Hypothalamus (tissue), 51 donors: ENCODE measurements around the gene GATAD2A.
A peak's percentile ranks its signal among the peaks of the same experiment; 100 is the strongest.

Experiments used
- DNase-seq, 51 donors: peaks; one replicate each; lab custom pipeline; 2025; lab: John Stamatoyannopoulos, UW

The GATAD2A gene

GRCh38 chr19:19420570-19421298 lies 15.3 kb downstream of the GATAD2A start:
- DNase-seq = no peak

GRCh38 chr19:19421299-19421696 lies 15.8 kb downstream of the GATAD2A start:
- DNase-seq = no peak

DNA sequence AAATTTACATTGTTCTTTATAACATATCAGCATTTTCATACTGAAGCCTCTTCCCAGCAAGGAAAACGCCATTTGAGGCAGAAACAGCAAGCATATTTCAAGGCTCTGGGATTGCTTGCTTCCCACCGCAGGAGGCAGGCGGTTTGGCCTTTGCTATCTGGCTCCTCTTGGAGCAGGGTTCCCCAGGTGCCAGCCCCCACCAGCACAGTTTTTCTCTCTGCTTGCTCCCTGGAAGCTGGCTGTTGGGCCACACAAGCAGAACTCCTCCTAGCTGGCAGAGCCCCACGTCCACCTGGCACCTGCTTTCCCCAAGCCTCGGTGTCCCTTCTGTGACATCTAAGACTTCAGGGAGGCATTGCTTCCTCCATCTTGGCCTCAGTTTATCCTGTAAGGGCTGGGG lies 16.7 kb downstream of the GATAD2A start:
- no peak for DNase-seq

DNA sequence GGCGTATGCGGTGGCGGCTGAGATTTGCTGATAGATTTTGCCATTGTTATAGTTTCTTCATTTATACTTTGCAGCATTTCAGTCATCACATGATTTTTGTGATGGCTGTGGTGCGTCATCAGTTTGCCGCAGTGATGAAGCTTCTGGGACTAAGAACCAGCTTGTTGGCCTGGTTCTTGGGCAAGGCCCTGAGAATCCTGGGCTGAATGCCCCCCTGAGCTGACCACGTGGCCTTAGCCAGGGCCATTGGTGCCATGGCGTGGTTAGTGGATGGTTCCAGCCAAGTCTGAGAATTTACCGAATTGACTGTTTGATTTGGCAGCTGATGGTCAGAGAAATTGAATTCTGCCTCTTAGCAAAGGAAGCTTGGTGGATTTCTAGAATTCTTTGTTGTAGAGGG lies 17.8 kb downstream of the GATAD2A start:
- peak in 15 of 51 donors; percentile 3 to 35 (median 20) for DNase-seq

DNA sequence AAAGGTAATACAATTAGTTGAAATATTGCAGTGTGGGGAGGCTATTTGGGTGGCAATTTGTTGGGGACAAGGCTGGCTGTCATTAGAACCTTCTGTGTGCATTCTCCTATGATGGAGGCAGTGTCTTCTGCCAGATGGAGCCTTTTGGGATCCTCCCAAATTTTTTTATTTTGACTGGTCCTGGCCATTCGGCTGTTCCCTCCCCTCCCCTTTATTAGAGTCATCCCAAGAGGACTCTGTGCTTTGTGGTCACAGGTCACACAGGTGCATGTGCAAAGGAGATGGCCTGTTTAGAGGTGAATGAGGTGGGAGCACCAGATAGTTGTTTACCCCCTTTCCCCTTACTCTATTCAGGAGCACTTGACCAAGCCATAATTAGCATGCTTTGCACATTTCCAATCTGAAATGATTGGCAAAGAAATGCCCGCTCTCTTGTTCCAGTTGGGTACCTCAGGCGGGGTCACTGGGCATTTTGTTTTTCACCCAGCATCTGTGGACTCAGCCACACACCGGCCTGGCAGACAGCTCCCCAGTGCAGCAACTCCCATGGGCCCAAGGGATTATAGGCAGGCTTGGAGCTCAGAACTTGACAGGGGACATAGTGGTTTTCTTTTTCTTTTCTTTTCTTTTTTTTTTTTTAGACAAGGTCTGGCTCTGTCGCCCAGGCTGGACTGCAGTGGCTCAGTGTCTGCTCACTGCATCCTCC lies 19.8 kb downstream of the GATAD2A start:
- DNase-seq = peak in 1 of 51 donors; percentile 21

GRCh38 chr19:19426216-19426615 lies 20.7 kb downstream of the GATAD2A start:
- no peak for DNase-seq

DNA sequence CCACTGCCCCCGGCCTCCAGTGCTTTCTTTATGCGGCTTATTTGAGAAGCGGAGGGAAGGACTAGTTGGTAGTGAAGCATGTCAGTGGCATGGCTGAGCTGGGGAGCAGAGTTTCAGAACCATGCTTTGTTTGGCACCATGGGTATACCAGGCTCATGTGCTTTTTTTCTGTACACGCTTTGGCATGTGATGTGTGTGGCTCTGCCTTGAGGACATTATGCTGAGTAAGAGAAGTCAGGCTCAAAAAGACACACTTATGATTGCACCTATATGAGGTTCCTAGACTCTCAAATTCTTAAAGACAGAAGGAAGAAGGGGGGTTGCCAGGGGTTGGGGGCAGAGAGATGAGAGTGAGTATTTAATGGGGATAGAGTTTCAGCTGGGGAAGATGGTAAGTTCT lies 21.3 kb downstream of the GATAD2A start:
- no peak for DNase-seq

DNA sequence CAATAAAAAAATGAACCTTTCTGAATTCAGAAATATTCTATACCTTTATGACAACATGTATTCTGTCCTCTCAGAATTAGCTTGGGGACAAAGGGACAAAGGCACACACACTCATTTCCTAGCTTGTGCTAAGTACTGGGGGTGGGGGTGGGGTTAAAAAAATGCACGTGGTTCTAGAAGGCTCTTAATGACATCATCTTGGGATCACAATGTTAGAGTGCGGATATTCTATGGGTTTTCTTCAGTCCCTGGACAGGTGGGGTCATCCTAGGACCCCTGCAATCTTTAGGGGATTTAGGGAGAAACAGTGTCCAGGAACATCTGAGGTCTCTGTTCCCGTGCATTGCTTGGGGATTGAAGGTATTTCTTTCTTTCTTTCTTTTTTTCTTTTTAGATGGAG lies 21.8 kb downstream of the GATAD2A start:
- DNase-seq = no peak

GRCh38 chr19:19427944-19428343 lies 22.5 kb downstream of the GATAD2A start:
- DNase-seq = no peak

GRCh38 chr19:19428746-19429145 lies 23.3 kb downstream of the GATAD2A start:
- DNase-seq = no peak

- DNase-seq = no peak
Observed at GRCh38 chr19:19429361-19429760, 23.9 kb downstream of the GATAD2A start.

DNA sequence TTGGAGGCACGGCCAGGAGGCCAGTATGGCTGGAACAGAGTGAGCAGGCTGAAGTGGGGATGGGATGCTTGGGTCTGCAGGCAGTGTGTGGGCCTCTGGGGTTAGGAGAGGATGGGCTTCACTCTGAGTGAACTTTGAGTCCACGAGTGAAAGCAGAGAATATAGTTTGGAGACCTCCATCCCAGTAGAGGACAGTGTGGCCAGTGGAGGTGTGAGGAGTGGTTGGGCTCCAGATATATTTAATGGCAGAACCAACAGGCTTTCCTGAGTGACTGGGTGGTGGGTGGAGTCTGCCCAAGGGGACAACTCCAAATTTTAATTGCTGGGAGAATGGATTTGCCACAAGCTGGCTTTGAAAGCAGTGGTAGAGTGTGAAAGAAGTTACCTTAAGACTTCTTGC lies 27.3 kb downstream of the GATAD2A start:
- DNase-seq = no peak

DNA sequence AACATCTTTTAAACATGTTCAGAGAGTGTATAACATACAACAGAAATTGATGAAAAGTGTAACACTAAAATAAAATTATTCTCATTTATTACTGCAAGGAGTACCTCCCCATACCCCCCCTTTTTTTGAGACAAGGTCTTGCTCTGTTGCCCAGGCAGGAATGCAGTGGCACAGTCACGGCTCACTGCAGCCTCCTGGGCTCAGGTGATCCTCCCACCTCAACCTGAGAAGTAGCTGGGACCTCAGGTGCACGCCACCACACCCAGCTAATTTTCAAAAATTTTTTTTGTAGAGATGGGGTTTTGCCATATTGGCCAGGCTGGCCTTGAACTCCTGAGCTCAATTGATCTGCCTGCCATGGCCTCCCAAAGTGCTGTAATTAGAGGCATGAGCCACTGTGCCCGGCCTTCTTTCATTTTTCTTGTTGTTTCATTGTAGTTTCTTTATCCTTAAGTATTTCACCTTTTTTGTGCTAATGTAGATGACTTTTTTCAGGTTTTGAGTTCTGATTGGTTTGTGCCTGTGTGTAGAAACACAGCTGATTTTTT lies 28.3 kb downstream of the GATAD2A start:
- DNase-seq = no peak

GRCh38 chr19:19434483-19435045 lies 29.1 kb downstream of the GATAD2A start:
- DNase-seq = no peak

DNA sequence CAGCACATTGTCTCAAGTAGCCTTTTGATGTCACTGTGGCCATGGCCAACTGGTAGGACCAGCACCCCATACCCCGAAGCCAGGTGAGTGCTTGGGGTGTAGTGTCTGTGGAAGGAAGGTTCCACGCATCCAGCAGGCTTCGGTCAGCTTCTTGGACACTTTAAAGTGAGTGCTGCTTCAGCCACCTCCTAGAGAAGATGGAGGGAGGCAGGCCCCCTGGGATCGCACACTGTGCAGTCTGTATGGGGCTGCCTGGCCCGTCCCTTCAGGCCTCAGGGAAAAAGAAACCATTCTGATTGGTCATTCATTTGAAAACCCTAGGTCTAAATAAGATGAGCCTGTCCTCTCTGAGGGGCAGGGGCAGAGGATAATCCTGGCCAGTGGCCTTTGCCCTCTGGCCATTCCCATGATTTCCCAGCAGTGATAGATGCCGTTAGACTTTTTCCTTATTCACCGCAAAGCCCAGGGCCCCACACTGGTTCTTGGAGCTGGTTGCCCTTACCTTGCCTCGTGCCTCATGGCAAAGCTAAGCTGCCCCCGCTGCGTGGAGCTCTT lies 30.7 kb downstream of the GATAD2A start:
- DNase-seq = no peak

DNA sequence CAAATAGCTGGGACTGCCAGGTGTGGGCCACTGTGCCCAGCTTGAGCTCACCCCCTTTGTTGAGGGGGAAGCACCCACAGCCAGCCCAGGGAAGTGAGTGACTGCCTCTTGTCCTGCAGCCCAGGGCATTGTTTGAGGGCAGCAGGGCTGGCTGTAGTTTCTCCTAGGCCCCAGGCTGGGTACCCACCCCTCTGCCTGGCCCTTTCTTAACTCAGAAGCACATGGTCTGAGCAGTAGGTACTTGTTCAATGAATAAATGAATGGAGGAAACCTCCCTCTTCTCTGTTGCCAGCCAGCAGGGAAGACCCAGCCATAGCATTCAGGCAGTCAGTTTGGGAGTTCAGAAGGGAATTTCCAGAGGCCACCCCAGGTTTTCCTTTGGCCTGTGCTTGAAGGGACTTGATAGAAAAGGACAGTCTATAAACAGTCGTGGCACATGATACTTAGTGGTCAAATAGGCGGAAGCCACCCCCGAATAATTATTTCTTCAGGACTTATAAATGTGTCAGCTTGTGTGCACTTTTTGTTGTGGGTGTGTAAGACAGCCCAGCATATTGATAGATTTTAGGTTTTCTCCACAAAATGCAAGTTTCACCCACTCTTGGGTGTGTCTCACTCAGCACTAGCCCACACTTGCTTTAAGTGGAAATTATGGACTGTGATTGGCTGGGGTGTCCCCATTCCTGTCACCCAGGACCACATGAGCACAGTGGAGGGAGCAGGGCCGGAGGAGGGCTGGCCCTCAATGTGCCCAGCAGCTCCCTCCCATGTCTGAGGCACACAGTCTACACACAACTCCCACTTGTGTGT lies 33.1 kb downstream of the GATAD2A start:
- DNase-seq = peak in 3 of 51 donors; percentile 1 to 17 (median 9)

- no peak for DNase-seq
Observed at GRCh38 chr19:19439176-19439482, 33.7 kb downstream of the GATAD2A start.

GRCh38 chr19:19443283-19443682 lies 37.8 kb downstream of the GATAD2A start:
- DNase-seq = no peak

DNA sequence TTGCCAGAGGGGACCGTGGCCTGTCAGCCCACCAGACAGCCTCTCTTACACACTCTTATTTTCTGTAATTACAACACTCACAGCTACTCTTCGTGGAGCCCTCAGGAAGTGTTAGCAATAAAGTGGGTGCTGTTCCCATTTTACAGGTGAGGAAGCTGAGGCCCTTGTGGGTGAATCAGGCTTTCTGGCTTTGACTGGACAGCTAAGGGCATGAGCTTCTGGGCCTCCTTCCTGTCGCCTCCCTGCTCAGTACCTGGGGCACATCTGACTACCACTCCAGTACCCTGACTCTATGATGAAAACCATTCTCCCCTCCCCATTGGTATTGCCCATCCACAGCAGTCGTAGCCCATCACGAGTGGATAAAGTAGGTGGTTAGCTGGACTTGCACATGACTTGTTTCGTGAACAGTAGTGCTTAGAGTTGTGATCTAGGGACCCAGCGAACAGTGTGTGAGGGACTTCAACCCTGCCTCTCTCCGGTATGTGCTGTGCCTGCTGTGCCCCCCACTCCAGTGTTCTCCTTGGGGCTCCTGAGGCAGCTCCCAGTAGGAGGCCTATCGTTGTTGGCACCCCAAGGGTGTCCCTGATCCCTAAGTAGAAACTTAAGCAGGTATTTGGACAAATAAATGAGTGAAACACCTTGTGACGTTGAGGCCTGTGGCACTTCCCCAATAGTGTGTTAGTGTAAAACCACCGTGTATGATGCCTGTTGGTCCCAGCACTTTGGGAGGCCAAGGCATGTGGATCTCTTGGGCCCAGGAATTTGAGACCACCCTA lies 38.6 kb downstream of the GATAD2A start:
- DNase-seq = no peak

- DNase-seq = no peak
Observed at GRCh38 chr19:19444681-19445155, 39.2 kb downstream of the GATAD2A start.
